Osteoblast (primary cell): ENCODE results near the gene FCRL6. TPM values are rescaled to one million over a fixed set of nuclear protein-coding genes. Genes with fewer than 3 reads are reported as not detected.

Source experiments
- DNase-seq: peaks from one replicate; pipeline ENCODE4 v3.0.0; 2011; ENCODE audit warnings: low spot score, mixed read lengths; ENCODE audit not compliant: insufficient read length; ENCODE audit errors: missing footprints
- H2AFZ ChIP-seq: 2 replicates; pipeline ENCODE4 v1.6.0; 2011; ENCODE audit warnings: mild to moderate bottlenecking, low read length
- H3K27ac ChIP-seq: 2 replicates; pipeline ENCODE4 v1.5.1; 2011; ENCODE audit warnings: mild to moderate bottlenecking, low read depth, low read length, moderate library complexity
- H3K27me3 ChIP-seq: 2 replicates; pipeline ENCODE4 v1.6.0; 2012; ENCODE audit warnings: mild to moderate bottlenecking, control low read depth, inconsistent platforms, low read length, moderate library complexity; ENCODE audit not compliant: insufficient read depth
- H3K36me3 ChIP-seq: 2 replicates; pipeline ENCODE4 v1.5.1; 2011; ENCODE audit warnings: mild to moderate bottlenecking, low read length, control low read depth, moderate library complexity; ENCODE audit not compliant: insufficient read depth
- H3K4me1 ChIP-seq: 2 replicates; pipeline ENCODE4 v1.5.1; 2011; ENCODE audit warnings: mild to moderate bottlenecking, low read length, control low read depth, moderate library complexity; ENCODE audit not compliant: insufficient read depth
- H3K4me2 ChIP-seq: 2 replicates; pipeline ENCODE4 v1.6.0; 2011; ENCODE audit warnings: mild to moderate bottlenecking, low read length; ENCODE audit not compliant: insufficient read depth
- H3K4me3 ChIP-seq: fragments of 200-600 bp; sonication (generic); 3 replicates; pipeline ENCODE4 v1.5.1; 2012; ENCODE audit warnings: mild to moderate bottlenecking, low read length, inconsistent platforms; ENCODE audit not compliant: insufficient read depth
- H3K79me2 ChIP-seq: 2 replicates; pipeline ENCODE4 v1.6.0; 2012; ENCODE audit warnings: mild to moderate bottlenecking, low read length, control low read depth, inconsistent platforms; ENCODE audit not compliant: insufficient read depth
- H3K9me3 ChIP-seq: 2 replicates; pipeline ENCODE4 v1.5.1; 2011; ENCODE audit warnings: low read depth, low read length, control low read depth
- H4K20me1 ChIP-seq: 2 replicates; pipeline ENCODE4 v1.6.0; 2012; ENCODE audit warnings: mild to moderate bottlenecking, low read length, control low read depth; ENCODE audit not compliant: insufficient read depth
- total RNA-seq: library from RNA; depleted of rRNA; stranded (reverse); fragments of >200 nt; gene quantifications from 2 replicates; pipeline ENCODE4 v1.2.3, GENCODE V29; 2012
- TF ChIP-seq, protein P1 (sequence below): IDR thresholded peaks from 2 replicates; pipeline ENCODE4 v1.5.1; 2011; ENCODE audit warnings: mild to moderate bottlenecking, low read depth, low read length, moderate library complexity; ENCODE audit errors: extremely low read depth

FCRL6 gene
- total RNA-seq, 1 donor = not detected

DNA sequence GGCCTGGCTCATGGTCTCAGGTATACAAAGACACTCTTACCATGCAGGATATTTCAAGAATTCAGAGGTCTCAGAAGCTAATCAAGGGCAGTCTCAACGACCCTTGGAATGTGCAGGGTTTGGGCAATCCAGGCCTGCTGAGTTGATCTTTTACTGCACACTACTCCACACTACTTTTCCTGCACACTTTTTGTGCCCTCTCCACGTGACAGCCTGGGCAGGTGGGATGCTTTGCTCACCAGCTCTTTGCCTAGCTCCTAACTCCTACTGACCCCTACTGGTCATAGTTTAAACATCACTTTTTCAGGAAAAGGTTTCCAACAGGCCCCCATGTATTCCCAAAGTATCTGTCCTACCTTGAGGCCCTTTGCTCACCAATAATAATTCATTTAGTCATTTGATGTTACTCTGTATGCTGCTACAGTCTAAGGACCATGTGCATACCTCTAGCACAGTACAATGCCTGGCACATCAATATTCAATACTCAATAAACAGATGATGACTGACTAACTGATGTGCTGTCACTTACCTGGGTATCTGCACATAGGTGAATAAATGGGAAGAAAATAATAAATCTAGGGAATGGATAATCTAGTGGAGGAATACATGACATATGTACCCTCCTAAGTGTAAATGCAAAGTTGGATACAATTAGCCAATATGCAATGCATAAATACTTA lies 11.8 kb upstream of the FCRL6 start:
- H3K4me2 ChIP-seq = no peak overlapping the region
- H2AFZ ChIP-seq = no peak overlapping the region
- no peak overlapping the region for H3K4me3 ChIP-seq
- no peaks in the 10 kb centered on the region for H3K4me1 ChIP-seq
- no peaks in the 10 kb centered on the region for H3K36me3 ChIP-seq
- H3K9me3 ChIP-seq = no peaks in the 10 kb centered on the region
- no peaks in the 10 kb centered on the region for H3K79me2 ChIP-seq
- peak; percentile 34 for DNase-seq
- no peaks in the 10 kb centered on the region for H4K20me1 ChIP-seq
- no peak overlapping the region for H3K27ac ChIP-seq
- peaks cover 21% of the 10 kb centered on the region for H3K27me3 ChIP-seq
- TF ChIP-seq, protein P1, sequence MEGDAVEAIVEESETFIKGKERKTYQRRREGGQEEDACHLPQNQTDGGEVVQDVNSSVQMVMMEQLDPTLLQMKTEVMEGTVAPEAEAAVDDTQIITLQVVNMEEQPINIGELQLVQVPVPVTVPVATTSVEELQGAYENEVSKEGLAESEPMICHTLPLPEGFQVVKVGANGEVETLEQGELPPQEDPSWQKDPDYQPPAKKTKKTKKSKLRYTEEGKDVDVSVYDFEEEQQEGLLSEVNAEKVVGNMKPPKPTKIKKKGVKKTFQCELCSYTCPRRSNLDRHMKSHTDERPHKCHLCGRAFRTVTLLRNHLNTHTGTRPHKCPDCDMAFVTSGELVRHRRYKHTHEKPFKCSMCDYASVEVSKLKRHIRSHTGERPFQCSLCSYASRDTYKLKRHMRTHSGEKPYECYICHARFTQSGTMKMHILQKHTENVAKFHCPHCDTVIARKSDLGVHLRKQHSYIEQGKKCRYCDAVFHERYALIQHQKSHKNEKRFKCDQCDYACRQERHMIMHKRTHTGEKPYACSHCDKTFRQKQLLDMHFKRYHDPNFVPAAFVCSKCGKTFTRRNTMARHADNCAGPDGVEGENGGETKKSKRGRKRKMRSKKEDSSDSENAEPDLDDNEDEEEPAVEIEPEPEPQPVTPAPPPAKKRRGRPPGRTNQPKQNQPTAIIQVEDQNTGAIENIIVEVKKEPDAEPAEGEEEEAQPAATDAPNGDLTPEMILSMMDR = peak; percentile 64

DNA sequence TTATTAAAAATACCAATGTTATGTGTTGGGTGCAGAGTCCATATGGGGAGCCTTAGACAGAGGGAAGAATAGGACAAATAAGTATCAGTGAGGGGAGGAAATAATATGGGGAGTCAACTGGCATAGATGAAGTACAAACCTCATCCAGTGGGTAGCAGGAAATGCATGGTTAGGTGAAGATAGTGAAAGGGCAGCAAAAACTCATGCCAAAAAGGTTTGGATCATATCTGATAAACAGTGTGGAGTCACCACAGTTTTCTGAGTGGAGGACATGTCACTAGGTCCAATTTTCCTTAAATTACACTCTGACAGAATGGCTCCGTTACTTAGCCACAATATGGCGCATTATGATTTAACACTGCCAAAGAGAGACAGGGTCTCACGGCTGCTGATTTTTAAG lies 11.1 kb upstream of the FCRL6 start:
- no peaks in the 10 kb centered on the region for H3K79me2 ChIP-seq
- TF ChIP-seq, protein P1 = no peak
- no peaks in the 10 kb centered on the region for H3K36me3 ChIP-seq
- no peak overlapping the region for H2AFZ ChIP-seq
- H3K4me1 ChIP-seq = no peaks in the 10 kb centered on the region
- no peak overlapping the region for H3K4me2 ChIP-seq
- H3K4me3 ChIP-seq = no peak overlapping the region
- no peaks in the 10 kb centered on the region for H4K20me1 ChIP-seq
- peaks cover 21% of the 10 kb centered on the region for H3K27me3 ChIP-seq
- H3K9me3 ChIP-seq = no peaks in the 10 kb centered on the region
- no peak overlapping the region for H3K27ac ChIP-seq
- DNase-seq = no peak

DNA sequence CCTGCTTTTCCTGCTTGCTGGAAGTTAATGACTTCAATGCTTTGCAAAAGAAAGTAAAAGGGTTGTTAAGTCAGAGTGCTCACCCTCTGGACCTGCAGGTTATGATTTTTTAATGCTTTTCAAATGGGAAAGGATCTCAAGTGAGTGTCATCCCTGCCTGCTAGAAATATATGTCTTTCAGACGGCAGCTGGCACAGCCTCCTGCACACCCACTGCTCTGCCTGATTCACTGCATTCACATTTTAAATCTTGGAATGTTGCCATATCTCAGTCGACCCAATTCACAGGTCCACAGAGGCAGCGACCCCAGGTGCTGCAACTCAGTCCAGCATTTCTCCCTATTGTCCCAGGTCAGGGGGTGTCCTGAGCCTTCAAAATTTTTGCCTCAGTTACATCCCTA lies 10.7 kb upstream of the FCRL6 start:
- DNase-seq = no peak
- Histone ChIP-seq H3K36me3 (no peaks in the 10 kb centered on the region), H3K27ac (no peak overlapping the region), H3K4me3 (no peak overlapping the region), H3K9me3 (no peaks in the 10 kb centered on the region), H3K4me2 (no peak overlapping the region), H4K20me1 (no peaks in the 10 kb centered on the region), H3K79me2 (no peaks in the 10 kb centered on the region), H3K4me1 (no peaks in the 10 kb centered on the region), H2AFZ (no peak overlapping the region), H3K27me3 (peaks cover 23% of the 10 kb centered on the region)
- TF ChIP-seq, protein P1 = no peak

DNA sequence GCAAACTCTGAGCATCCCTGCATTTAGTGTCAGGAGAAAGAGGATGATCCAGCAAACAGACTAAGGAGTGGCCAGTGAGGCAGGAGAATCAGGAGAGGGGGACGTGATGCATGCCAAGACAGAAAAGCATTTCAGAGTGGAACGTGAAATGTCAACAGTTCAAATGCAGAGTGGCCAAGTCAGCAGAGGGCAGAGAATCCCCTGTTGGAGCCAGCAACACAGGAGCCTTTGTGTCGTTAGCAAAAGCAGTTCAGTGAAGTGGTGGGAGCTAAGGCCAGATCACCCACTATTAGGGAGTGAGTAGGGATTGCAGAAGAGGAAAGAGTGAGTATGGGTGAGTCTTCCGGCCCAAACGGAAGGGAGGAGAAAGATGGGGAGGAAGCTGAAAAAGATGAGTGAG lies 6.6 kb upstream of the FCRL6 start:
- no peak overlapping the region for H3K4me3 ChIP-seq
- H3K4me1 ChIP-seq = peaks cover 3% of the 10 kb centered on the region
- peak overlapping the region; percentile 41 for H2AFZ ChIP-seq
- TF ChIP-seq, protein P1 = no peak
- no peaks in the 10 kb centered on the region for H3K9me3 ChIP-seq
- peaks cover 29% of the 10 kb centered on the region for H3K27me3 ChIP-seq
- H4K20me1 ChIP-seq = no peaks in the 10 kb centered on the region
- H3K4me2 ChIP-seq = no peak overlapping the region
- no peaks in the 10 kb centered on the region for H3K79me2 ChIP-seq
- H3K27ac ChIP-seq = no peak overlapping the region
- DNase-seq = no peak
- H3K36me3 ChIP-seq = no peaks in the 10 kb centered on the region
